GM23338 (cell line): ENCODE measurements around the gene ANKFN1.

ENCODE experiments used
- EZH2 ChIP-seq: fragments of 200-600 bp; sonication (generic); IDR thresholded peaks from one replicate; pipeline ENCODE4 v1.8.0; 2017; ENCODE audit warnings: antibody characterized with exemption, mild to moderate bottlenecking, low read depth; ENCODE audit not compliant: unreplicated experiment
- EZH2phosphoT487 ChIP-seq: fragments of 200-600 bp; sonication (generic); IDR thresholded peaks from one replicate; pipeline ENCODE4 v1.8.1; 2018; ENCODE audit warnings: antibody characterized with exemption; ENCODE audit not compliant: unreplicated experiment
- STAT1 ChIP-seq: IDR thresholded peaks from one replicate; pipeline ENCODE4 v1.6.1; 2016; ENCODE audit warnings: antibody characterized with exemption; ENCODE audit not compliant: unreplicated experiment
- TF ChIP-seq, protein P1 (sequence below): IDR thresholded peaks from one replicate; pipeline ENCODE4 v1.6.1; 2018; ENCODE audit warnings: antibody characterized with exemption; ENCODE audit not compliant: unreplicated experiment
- TF ChIP-seq, protein P2 (sequence below), 2 experiments: fragments of 200-600 bp in 1 of 2; sonication (generic) in 1 of 2; conservative IDR thresholded peaks; 2 replicates each; pipeline versions ENCODE4 v1.5.1 to v1.6.1; 2016 to 2017; ENCODE audit warnings: antibody characterized with exemption in 2 of 2, low read depth in 2 of 2, mild to moderate bottlenecking in 2 of 2, moderate library complexity in 1 of 2

DNA sequence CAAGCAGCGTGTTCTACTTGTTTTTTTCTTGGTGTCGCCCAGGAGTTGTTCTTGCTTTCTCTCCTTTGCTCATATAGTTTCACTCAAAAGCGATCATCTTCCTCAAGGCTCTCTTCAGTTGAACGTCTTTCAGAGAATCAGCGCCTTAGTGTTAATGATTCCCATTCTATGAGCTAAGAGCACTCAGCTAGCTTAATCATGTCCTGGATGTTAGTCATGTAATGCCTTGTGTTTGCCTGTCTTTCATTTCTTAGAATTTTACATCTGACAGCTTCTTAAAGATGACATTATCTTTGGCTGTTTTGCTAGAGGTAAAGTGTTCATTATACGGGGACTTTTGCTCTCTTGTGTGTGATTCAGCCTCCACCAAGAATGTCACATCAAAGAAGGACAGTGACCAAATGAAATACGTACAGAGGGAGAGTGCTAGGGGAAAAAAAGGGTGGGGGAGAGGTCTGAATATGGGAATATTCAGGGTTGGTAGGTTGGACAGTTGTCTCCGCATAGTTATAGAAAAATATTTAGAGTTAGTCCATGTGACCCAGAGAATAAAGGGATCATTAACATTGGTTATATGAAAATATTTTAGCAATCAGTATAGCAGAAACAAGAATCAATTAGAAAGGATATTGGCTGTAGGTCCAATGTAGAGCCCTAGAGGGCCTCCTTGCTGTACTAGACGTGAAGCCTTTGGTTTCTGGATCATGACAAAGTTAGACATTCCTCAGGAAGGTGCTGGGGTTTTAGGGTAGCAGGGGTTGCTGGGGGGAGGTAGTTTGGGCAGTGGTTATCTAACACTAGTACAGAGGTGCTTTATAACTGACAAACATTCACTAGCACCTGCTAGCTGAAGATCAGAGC, 31.9 kb upstream of the ANKFN1 start:
- TF ChIP-seq, protein P1, sequence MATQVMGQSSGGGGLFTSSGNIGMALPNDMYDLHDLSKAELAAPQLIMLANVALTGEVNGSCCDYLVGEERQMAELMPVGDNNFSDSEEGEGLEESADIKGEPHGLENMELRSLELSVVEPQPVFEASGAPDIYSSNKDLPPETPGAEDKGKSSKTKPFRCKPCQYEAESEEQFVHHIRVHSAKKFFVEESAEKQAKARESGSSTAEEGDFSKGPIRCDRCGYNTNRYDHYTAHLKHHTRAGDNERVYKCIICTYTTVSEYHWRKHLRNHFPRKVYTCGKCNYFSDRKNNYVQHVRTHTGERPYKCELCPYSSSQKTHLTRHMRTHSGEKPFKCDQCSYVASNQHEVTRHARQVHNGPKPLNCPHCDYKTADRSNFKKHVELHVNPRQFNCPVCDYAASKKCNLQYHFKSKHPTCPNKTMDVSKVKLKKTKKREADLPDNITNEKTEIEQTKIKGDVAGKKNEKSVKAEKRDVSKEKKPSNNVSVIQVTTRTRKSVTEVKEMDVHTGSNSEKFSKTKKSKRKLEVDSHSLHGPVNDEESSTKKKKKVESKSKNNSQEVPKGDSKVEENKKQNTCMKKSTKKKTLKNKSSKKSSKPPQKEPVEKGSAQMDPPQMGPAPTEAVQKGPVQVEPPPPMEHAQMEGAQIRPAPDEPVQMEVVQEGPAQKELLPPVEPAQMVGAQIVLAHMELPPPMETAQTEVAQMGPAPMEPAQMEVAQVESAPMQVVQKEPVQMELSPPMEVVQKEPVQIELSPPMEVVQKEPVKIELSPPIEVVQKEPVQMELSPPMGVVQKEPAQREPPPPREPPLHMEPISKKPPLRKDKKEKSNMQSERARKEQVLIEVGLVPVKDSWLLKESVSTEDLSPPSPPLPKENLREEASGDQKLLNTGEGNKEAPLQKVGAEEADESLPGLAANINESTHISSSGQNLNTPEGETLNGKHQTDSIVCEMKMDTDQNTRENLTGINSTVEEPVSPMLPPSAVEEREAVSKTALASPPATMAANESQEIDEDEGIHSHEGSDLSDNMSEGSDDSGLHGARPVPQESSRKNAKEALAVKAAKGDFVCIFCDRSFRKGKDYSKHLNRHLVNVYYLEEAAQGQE = no peak
- TF ChIP-seq, protein P2, sequence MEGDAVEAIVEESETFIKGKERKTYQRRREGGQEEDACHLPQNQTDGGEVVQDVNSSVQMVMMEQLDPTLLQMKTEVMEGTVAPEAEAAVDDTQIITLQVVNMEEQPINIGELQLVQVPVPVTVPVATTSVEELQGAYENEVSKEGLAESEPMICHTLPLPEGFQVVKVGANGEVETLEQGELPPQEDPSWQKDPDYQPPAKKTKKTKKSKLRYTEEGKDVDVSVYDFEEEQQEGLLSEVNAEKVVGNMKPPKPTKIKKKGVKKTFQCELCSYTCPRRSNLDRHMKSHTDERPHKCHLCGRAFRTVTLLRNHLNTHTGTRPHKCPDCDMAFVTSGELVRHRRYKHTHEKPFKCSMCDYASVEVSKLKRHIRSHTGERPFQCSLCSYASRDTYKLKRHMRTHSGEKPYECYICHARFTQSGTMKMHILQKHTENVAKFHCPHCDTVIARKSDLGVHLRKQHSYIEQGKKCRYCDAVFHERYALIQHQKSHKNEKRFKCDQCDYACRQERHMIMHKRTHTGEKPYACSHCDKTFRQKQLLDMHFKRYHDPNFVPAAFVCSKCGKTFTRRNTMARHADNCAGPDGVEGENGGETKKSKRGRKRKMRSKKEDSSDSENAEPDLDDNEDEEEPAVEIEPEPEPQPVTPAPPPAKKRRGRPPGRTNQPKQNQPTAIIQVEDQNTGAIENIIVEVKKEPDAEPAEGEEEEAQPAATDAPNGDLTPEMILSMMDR (conservative IDR thresholded peaks at IDR 0.05; ENCODE audit: low read depth in 2 of 2) = peak; percentile 45 to 56; a peak in 3 of 4 replicates
- TF ChIP-seq EZH2 (no peak), STAT1 (no peak), EZH2phosphoT487 (no peak)
